ENCODE measurements around the gene MAGOH.
"Not testable (repeated sequence)": the region's sequence is repeated elsewhere in the genome, so short reads cannot be mapped to it uniquely, and the experiment has no call there.

MAGOH gene

DNA sequence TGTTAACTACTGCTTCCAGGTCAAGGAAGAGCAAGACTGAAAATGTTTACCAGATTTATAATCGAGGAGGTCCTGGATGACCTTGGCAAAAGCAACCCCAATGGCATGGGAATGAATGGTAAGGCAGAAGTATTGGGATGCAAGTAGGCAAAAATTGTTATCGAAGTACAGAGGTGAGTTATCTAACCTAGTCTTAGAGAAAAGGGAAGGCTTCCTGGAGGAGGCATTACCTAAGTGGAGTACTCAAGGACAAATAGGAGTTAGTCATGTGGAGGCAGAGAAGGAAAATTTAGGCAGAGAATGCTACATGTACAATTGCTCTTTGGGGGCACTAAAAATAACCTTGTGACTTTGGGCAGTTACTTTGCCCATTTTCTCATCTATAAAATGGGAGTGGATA, 3.5 kb upstream of the MAGOH start:
- in situ Hi-C loops (cut with MboI; ENCODE audit: low sequenced_read_pairs), result no loop called here

DNA sequence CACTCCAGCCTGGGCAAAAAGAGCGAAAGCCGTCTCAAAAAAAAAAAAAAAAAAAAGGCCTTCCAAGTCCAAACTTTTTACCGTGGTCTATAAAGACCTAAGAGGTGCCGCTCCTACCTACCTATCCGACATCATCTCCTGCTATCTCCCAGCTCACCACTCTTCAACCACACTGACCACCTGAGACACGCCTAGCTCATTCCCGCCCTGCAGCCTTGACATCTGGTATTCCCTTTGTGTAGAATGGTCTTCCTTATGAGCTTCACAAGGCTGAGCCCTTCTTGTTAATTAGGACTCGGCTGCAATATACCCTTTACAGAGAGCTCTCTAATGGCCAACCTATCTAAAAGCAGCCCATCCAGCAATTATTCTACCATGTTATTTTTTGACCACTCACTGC, 680 bp downstream of the MAGOH start:
- in situ Hi-C loops (cut with MboI; ENCODE audit: low sequenced_read_pairs), result no loop called here

GRCh38 chr1:53220962-53221286, 17.4 kb downstream of the MAGOH start:
- in situ Hi-C loops (cut with MboI; ENCODE audit: low sequenced_read_pairs), result no loop called here

GRCh38 chr1:53220171-53220961, 18.0 kb downstream of the MAGOH start, which contains the start of gene CZIB:
TSS of gene CZIB (minus strand) at chr1:53220634. CDS start at chr1:53220575, 59 bp downstream.
- in situ Hi-C loops (cut with MboI; ENCODE audit: low sequenced_read_pairs), result no loop called here

DNA sequence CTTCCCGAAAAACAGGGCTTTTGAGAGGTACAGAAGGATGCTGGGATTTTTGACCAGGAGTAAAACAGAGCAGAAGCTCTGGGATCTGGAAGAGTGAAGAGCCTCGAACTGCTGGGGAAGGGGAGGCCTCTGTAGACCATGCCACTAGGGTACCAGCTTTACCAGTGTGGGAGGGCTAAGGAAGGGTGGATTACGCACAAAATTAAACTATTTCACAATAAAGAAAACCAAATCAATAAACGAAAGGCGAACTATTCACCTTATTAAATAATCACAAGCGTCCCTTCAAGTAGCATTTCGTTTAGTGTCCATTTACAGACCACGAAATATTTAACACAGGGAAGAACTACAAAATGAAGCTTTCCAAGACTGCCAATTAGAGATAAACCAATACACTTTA, 18.6 kb downstream of the MAGOH start:
- in situ Hi-C loops (cut with MboI; ENCODE audit: low sequenced_read_pairs), result no loop called here

- in situ Hi-C loops (cut with MboI; ENCODE audit: low sequenced_read_pairs), result no loop called here
These were observed 20.1 kb downstream of the MAGOH start for GRCh38 chr1:53218201-53218600.

DNA sequence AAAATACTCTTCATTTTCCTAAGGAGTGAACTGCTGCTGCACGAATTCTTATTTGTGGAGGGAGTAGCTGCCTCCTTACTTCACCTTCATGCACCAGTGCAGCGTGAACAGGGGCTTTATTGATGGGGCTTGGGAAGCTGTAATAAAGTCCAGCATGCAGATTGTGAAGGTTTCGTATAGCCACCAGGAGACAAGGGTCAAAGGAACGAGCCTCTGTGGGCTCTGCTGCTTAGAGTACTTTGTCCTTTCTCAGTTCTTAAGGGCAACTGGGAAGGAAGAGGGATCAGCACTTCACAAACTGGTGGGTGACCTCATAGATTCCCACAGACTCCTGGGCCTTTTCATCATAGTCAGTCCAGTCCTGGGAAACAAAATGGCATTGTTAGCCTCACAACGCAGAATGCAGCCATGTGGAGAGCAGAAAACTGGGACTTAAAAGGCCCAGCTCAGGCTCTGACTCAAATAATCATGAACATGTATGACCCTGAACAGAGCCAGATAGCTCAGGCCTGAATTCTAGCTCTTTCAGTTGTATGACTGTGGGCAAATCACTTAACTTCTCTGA, 23.9 kb downstream of the MAGOH start:
- in situ Hi-C loops (cut with MboI; ENCODE audit: low sequenced_read_pairs), result no loop called here

DNA sequence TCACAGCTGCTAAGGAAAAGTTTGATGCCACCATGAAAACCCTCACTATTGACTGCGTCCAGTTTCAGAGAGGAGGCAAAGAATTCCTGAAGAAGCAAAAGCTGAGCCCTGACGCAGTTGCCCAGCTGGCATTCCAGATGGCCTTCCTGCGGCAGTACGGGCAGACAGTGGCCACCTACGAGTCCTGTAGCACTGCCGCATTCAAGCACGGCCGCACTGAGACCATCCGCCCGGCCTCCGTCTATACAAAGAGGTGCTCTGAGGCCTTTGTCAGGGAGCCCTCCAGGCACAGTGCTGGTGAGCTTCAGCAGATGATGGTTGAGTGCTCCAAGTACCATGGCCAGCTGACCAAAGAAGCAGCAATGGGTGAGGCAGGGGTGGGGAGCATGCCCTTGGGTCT, 27.4 kb downstream of the MAGOH start:
- in situ Hi-C loops (cut with MboI; ENCODE audit: low sequenced_read_pairs), result no loop called here

- in situ Hi-C loops (cut with MboI; ENCODE audit: low sequenced_read_pairs), result no loop called here
These were observed 28.0 kb downstream of the MAGOH start for GRCh38 chr1:53210352-53210751.

DNA sequence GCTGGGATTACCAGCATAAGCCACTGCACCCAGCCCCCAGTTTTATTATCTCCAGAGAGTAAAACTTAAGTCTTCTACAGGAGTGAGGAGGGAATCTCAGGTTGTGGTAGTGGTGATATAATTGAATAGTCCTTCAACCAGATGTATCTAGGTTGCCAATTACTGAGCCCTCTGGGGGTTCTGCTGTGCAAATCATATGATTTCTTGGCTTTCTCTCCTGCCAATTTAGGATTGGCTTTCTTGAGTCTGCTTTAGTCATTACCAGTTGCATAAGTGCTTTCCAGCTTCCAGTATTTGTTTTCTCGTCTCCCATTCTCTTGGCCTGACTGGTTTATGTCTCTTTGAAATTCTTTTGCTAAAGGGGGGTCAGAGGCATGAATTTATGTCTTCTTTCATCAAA, 30.6 kb downstream of the MAGOH start:
- in situ Hi-C loops (cut with MboI; ENCODE audit: low sequenced_read_pairs), result no loop called here

DNA sequence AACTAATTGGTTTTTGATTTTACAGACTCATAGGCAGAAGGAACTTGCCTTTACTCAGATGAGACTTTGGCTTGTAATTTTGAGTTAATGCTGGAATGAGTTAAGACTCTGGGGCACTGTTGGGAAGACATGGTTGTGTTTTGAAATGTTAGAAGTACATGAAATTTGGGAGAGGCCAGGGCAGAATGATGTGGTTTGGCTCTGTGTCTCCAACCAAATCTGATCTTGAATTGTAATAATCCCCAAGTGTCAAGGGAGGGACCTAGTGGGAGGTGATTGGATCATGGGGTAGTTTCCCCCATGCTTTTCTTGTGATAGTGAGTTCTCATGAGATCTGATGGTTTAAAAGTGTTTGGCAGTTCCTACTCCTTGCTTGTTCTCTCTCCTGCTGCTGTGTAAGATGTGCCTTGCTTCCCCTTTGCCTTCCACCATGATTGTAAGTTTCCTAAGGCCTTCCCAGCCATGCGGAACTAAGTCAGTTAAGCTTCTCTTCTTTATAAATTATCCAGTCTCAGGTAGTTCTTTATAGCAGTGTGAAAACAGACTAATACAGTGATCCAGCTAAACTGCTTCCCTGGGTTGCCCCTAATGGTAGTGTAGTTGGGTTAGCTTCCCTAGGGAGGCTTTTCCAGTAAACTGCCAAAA, 31.5 kb downstream of the MAGOH start:
- in situ Hi-C loops (cut with MboI; ENCODE audit: low sequenced_read_pairs), result no loop called here

DNA sequence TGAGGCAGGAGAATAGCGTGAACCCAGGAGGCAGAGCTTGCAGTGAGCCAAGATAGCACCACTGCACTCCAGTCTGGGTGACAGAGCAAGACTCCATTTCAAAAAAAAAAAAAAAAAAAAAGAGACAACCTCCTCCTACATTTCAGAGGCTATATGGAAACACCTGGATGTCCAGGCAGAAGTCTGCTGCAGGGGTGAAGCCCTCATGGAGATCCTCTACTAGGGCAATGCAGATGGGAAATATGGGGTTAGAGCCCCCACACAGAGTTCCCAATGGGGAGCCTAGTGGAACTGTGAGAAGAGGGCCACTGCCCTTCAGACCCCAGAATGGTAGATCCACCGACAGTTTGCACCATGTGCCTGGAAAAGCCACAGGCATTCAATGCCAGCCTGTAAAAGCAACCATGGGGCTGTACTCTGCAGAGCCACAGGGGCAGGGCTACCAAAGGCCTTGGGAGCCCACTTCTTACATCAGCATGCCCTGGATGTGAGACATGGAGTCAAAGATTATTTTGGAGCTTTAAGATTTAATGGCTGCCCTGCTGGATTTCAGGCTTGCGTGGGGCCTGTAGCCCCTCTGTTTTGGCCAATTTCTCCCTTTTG, 32.1 kb downstream of the MAGOH start:
- in situ Hi-C loops (cut with MboI; ENCODE audit: low sequenced_read_pairs), result not testable (repeated sequence)

GRCh38 chr1:53205496-53205895, 32.8 kb downstream of the MAGOH start:
- in situ Hi-C loops (cut with MboI; ENCODE audit: low sequenced_read_pairs), result not testable (repeated sequence)

DNA sequence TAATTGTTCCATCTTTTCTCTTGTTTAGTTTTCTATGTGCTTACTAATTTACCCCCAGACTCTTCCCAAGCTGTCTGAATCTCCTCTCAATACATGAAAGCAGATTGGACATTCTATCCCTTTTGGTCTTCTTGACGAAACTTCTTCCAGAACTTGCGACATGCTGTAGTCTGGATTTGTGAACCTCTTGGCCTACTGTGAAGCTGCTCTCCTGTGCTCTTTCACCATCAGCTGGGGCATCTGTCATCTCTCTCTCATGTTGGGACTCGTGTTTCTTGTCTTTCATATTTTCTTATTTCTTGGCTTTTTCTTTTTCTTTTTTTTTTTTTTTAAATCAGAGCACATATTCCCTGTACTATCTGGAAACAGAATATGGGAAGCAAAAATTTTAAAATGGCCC, 34.9 kb downstream of the MAGOH start:
- in situ Hi-C loops (cut with MboI; ENCODE audit: low sequenced_read_pairs), result no loop called here

- in situ Hi-C loops (cut with MboI; ENCODE audit: low sequenced_read_pairs), result loop anchor here (25.0 kb wide), 1 partner anchor 286 kb away; the partner anchor contains the start of gene ECHDC2
These were observed 40.1 kb downstream of the MAGOH start for GRCh38 chr1:53198241-53198651.

- in situ Hi-C loops (cut with MboI; ENCODE audit: low sequenced_read_pairs), result loop anchor here (25.0 kb wide), 1 partner anchor 285 kb away; the partner anchor contains the start of gene ECHDC2
These were observed 40.8 kb downstream of the MAGOH start for GRCh38 chr1:53197291-53198200.

DNA sequence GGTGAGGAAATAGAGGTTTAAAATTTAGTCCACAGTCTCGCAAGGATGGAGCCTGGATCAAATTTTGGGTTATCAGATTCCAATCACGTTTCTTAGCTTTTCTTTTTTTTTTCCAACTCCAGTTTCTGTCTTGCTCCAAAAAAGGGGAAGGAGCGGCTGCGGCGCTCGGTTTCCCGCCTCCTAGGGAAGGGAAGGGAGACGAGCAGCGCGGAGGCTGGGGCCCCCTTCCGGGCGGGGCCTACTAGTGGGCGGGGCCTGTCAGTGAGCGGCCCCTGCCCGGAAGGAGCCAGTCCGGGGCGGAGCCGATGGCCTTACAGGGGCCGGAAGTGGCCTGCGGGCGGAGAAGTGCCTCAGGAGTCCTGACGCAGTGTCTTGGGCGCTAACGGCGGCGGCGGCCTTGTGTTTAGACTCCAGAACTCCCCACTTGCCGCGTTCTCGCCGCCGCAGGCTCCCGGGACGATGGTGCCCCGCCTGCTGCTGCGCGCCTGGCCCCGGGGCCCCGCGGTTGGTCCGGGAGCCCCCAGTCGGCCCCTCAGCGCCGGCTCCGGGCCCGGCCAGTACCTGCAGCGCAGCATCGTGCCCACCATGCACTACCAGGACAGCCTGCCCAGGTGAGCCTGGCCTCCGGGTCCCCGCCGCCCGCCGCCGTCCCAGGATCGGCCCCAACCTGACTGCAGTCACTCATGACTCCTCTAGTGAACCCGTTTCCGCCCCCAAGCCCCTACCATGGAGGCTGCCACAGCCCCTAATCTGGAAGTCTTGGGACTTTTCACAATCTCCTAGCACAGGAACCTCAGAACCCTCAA, 41.6 kb downstream of the MAGOH start, which contains the start of gene CPT2:
TSS of gene CPT2 (plus strand) at position 340 of the 806 bp plus-strand sequence. CDS start at position 460, 120 bp downstream.
- in situ Hi-C loops (cut with MboI; ENCODE audit: low sequenced_read_pairs), result loop anchor here (25.0 kb wide), 1 partner anchor 284 kb away; the partner anchor contains the start of gene ECHDC2

- in situ Hi-C loops (cut with MboI; ENCODE audit: low sequenced_read_pairs), result loop anchor here (25.0 kb wide), 1 partner anchor 284 kb away; the partner anchor contains the start of gene ECHDC2
These were observed 42.3 kb downstream of the MAGOH start for GRCh38 chr1:53196017-53196484.
